Activated naive CD4-positive, alpha-beta T cell treated with anti-CD3 and anti-CD28 coated beads, Interleukin-2, amount 10 ng/mL, durations not matched to agents 7 days and 5 days (primary cell): ENCODE data around the gene ZNF263.
A peak's percentile ranks its signal among the peaks of the same experiment; 100 is the strongest.

Source experiments
- CTCF ChIA-PET: fragments of 350-600 bp; sonication (Branson Sonifier 250); formaldehyde crosslinking; loops from one replicate; lab custom pipeline; 2021; ENCODE audit warnings: antibody characterized with exemption; lab: Charles Lee
- DNase-seq: peaks from one replicate; pipeline ENCODE4 v3.0.0-alpha.2; 2020
- H3K27ac Mint-ChIP-seq: one replicate; pipeline ENCODE4 v1.8.0; 2021; ENCODE audit warnings: mild to moderate bottlenecking, moderate library complexity, mixed read lengths
- H3K27me3 Mint-ChIP-seq: one replicate; pipeline ENCODE4 v1.8.0; 2021; ENCODE audit warnings: mild to moderate bottlenecking, mixed read lengths
- H3K36me3 Mint-ChIP-seq: one replicate; pipeline ENCODE4 v1.8.0; 2021; ENCODE audit warnings: mixed read lengths
- H3K4me1 Mint-ChIP-seq: one replicate; pipeline ENCODE4 v1.8.0; 2021; ENCODE audit warnings: mixed read lengths
- H3K4me3 Mint-ChIP-seq: one replicate; pipeline ENCODE4 v1.8.0; 2021; ENCODE audit warnings: mild to moderate bottlenecking, moderate library complexity, mixed read lengths
- H3K9me3 Mint-ChIP-seq: one replicate; pipeline ENCODE4 v1.8.0; 2021; ENCODE audit warnings: mixed read lengths

The ZNF263 gene

DNA sequence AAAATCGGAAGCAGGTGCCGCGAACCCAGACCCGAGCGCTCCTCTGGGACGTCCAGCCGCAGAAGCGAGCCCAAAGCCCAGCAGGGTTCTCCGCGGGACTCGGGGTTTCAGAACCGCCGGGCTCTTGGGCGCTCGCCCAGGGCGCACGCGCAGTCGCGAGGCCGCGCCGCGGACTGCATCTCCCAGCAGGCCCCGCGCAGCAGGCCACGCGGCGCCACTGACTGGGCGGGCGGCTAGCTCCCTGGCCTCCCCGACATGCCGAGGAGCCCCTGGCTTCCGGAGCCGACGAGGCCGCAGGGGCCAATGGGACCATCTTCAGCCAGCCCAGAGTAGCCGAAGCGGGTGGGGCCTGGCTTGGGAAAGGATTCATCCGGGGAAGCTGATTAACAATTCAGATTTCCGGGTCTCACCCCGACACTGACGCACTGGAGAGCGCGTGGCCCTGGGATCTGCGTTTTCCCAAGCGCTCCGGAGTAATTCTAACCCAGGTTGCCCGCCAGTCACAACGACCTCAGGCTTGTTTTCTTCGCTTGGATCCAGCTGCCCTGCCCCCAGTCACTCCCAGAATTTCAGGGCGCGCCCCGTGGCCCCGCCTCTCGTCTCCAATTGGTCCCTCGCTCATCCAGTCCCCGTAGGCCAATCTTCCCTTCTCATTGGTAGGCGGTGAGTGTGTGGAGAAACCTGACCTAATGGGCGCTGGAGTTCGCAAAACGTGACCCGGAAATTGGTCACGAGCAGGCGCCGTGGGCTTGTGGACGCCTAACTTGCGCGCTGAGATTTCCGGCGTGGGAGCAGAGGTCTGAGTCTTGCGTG is at the start of gene ZNF263:
ZNF263 (plus strand) TSS at position 762 of the 813 bp plus-strand sequence. CDS start 328 bp downstream, outside the sequence.
- Mint-ChIP-seq H3K27ac (peak within 1 kb of the TSS; percentile 100), H3K27me3 (peaks cover 15% of the 10 kb centered on the region), H3K36me3 (peaks cover 43% of the 10 kb centered on the region), H3K4me3 (peak within 1 kb of the TSS; percentile 91), H3K4me1 (peaks cover 31% of the 10 kb centered on the region), H3K9me3 (peaks cover 31% of the 10 kb centered on the region)
- DNase-seq = peak; percentile 96
- CTCF ChIA-PET = interaction anchor here (0.9 to 1.9 kb wide), 3 partner anchors 16 to 249 kb away, joined by 3 to 6 read pairs (median 4); no protein-coding TSS in a partner anchor

DNA sequence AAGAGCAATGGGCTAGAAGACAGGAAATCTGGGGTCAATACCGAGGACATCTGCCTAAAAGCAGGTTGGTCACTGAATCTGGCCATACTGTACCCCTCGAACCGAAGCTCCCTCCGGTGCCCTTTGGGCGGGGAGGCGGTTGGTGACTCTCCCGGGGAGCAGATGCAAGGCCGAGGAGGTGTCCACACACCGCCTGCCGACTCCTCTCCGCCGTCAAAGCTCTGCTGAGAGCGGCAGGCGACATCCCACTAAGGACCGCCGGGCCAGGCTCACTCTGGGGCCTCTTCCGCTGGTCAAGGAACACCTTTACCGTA is 48.8 kb upstream of the ZNF263 start:
- Mint-ChIP-seq H3K27me3 (peaks cover 9% of the 10 kb centered on the region), H3K27ac (peak overlapping the region; percentile 95), H3K36me3 (peaks cover 50% of the 10 kb centered on the region), H3K4me1 (peaks cover 43% of the 10 kb centered on the region), H3K4me3 (peak overlapping the region; percentile 91), H3K9me3 (peaks cover 37% of the 10 kb centered on the region)
- CTCF ChIA-PET = no interaction called here
- no peak for DNase-seq

- Mint-ChIP-seq H3K4me1 (peaks cover 43% of the 10 kb centered on the region), H3K9me3 (peaks cover 35% of the 10 kb centered on the region), H3K36me3 (peaks cover 47% of the 10 kb centered on the region), H3K27me3 (peaks cover 9% of the 10 kb centered on the region), H3K4me3 (peak within 1 kb of the TSS; percentile 91), H3K27ac (peak within 1 kb of the TSS; percentile 95)
- DNase-seq = peak; percentile 97
- CTCF ChIA-PET = no interaction called here
Observed at GRCh38 chr16:3234857-3235561, 48.3 kb upstream of the ZNF263 start, which contains the start of gene ZNF200. TSS of gene ZNF200 (minus strand) at chr16:3235158. CDS start at chr16:3233755, 1,403 bp downstream.

GRCh38 chr16:3235856-3236669 is 47.2 kb upstream of the ZNF263 start:
- CTCF ChIA-PET = no interaction called here
- Mint-ChIP-seq H3K9me3 (peaks cover 26% of the 10 kb centered on the region), H3K27me3 (peaks cover 9% of the 10 kb centered on the region), H3K4me3 (peak overlapping the region; percentile 69), H3K36me3 (peaks cover 37% of the 10 kb centered on the region), H3K4me1 (peaks cover 43% of the 10 kb centered on the region), H3K27ac (peak overlapping the region; percentile 91)
- DNase-seq = peak; percentile 72

DNA sequence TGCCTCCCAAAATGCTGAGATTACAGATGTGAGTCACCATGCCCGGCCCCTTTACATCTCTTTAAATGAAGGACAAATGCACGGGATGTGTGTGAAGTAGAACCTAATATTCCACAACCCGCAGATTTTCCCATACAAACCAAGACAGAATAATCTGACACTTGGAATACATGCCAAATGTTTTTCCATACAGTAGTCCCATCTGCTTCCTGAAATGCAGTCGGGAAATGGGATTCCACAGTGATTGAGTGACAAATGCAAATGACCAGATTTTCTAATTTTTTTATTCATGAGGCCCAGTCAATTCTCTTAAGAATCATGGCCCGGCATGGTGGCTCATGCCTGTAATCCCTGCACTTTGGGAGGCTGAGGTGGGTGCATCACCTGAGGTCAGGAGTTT is 41.5 kb upstream of the ZNF263 start:
- peaks cover 2% of the 10 kb centered on the region for H3K36me3 Mint-ChIP-seq
- peaks cover 8% of the 10 kb centered on the region for H3K27me3 Mint-ChIP-seq
- H3K9me3 Mint-ChIP-seq = peaks cover 6% of the 10 kb centered on the region
- H3K27ac Mint-ChIP-seq = no peak overlapping the region
- no peaks in the 10 kb centered on the region for H3K4me1 Mint-ChIP-seq
- H3K4me3 Mint-ChIP-seq = no peak overlapping the region
- CTCF ChIA-PET = no interaction called here
- DNase-seq = no peak

DNA sequence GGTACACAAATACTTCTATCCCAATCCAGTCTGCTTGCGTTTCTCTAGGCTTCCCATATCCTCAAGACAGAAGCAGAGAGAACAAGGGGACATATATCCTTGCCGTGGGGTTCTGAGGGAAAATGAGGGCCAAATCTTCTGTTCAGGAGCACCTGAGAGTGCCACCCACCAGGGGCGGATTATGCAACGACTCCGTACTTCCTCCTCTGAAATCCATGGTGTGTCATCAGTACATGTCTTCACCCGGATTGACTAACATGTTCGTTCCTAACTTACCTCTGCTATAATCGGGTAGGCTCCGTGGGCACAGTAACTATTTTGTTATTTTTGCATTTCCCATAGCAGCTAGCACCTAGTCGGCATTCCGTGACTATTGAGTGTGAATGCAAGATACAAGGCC is 40.6 kb upstream of the ZNF263 start:
- CTCF ChIA-PET = no interaction called here
- Mint-ChIP-seq H3K27ac (no peak overlapping the region), H3K36me3 (no peaks in the 10 kb centered on the region), H3K9me3 (peaks cover 4% of the 10 kb centered on the region), H3K27me3 (peaks cover 8% of the 10 kb centered on the region), H3K4me3 (no peak overlapping the region), H3K4me1 (no peaks in the 10 kb centered on the region)
- DNase-seq = no peak

DNA sequence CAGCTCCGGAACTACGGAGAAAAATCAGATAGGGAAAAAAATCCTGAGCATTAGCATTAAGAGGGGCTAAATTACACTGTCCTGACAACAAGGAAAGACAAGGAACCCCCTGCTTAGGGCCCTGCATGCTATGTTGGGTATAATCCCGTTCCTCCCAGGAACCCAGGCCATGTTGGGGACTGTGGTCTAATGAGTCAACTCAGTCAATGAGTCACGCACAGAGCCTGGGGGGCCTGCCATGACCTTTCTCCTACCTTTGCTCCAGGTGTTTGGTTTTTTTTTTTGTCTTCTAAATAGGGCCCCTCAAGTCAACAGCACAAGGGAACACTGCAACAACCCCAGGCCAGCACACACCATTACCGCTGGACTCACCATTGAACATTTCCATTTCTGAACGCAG is 39.4 kb upstream of the ZNF263 start:
- CTCF ChIA-PET = no interaction called here
- DNase-seq = no peak
- Mint-ChIP-seq H3K4me3 (no peak overlapping the region), H3K9me3 (peaks cover 4% of the 10 kb centered on the region), H3K27ac (no peak overlapping the region), H3K4me1 (no peaks in the 10 kb centered on the region), H3K36me3 (no peaks in the 10 kb centered on the region), H3K27me3 (peaks cover 18% of the 10 kb centered on the region)

DNA sequence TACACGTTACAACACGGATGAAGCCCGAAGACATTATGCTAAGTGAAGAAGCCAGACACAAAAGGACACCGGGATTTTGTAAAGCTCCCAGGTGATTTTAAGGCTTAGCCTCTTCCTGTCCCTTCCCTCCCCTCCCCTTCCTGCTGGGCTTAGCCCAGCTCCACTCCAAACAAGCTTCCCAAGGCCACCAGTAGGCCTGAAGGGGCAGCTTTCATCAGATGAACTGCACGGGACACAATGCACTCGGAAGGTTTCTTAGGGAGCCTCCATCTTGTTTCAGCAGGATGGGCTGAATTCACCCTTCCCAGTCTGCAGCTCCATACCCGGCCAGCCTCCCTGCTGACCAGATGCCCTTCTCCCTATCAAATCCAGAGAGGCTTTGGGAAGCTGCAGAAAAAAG is 37.3 kb upstream of the ZNF263 start:
- Mint-ChIP-seq H3K9me3 (peaks cover 4% of the 10 kb centered on the region), H3K4me1 (no peaks in the 10 kb centered on the region), H3K27me3 (peaks cover 28% of the 10 kb centered on the region), H3K4me3 (no peak overlapping the region), H3K27ac (no peak overlapping the region), H3K36me3 (no peaks in the 10 kb centered on the region)
- DNase-seq = no peak
- CTCF ChIA-PET = no interaction called here

- H3K27me3 Mint-ChIP-seq = peaks cover 32% of the 10 kb centered on the region
- H3K36me3 Mint-ChIP-seq = no peaks in the 10 kb centered on the region
- no peak overlapping the region for H3K27ac Mint-ChIP-seq
- H3K4me3 Mint-ChIP-seq = no peak overlapping the region
- H3K9me3 Mint-ChIP-seq = peaks cover 4% of the 10 kb centered on the region
- CTCF ChIA-PET = no interaction called here
- no peak for DNase-seq
- no peaks in the 10 kb centered on the region for H3K4me1 Mint-ChIP-seq
Observed at GRCh38 chr16:3246876-3247275, 36.4 kb upstream of the ZNF263 start.

GRCh38 chr16:3248596-3248995 is 34.7 kb upstream of the ZNF263 start:
- H3K27me3 Mint-ChIP-seq = peaks cover 38% of the 10 kb centered on the region
- DNase-seq = no peak
- peaks cover 4% of the 10 kb centered on the region for H3K9me3 Mint-ChIP-seq
- H3K36me3 Mint-ChIP-seq = no peaks in the 10 kb centered on the region
- CTCF ChIA-PET = no interaction called here
- no peak overlapping the region for H3K27ac Mint-ChIP-seq
- no peak overlapping the region for H3K4me3 Mint-ChIP-seq
- H3K4me1 Mint-ChIP-seq = no peaks in the 10 kb centered on the region

DNA sequence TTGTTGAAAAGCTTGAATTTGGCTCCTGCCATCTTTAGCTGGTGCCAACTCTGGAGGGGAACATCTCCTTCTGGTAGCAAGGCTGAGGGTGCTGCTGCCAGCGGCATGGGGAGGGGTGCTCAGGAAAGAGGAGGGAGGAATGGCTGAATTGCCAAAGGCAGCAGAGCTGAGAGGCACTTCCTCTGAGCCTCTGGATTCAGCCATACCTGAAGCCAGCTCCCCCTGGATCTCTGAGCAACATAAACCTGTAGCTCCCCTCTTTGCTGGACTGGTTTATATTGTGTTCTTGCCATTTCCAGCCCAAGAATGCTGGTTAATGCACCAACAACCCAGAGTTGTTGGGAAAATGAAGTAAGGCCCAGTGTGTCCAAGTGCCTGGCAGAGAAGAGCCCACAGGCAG is 34.3 kb upstream of the ZNF263 start:
- Mint-ChIP-seq H3K4me1 (no peaks in the 10 kb centered on the region), H3K27me3 (peaks cover 38% of the 10 kb centered on the region), H3K36me3 (no peaks in the 10 kb centered on the region), H3K27ac (no peak overlapping the region), H3K9me3 (peaks cover 3% of the 10 kb centered on the region), H3K4me3 (no peak overlapping the region)
- no peak for DNase-seq
- CTCF ChIA-PET = no interaction called here

DNA sequence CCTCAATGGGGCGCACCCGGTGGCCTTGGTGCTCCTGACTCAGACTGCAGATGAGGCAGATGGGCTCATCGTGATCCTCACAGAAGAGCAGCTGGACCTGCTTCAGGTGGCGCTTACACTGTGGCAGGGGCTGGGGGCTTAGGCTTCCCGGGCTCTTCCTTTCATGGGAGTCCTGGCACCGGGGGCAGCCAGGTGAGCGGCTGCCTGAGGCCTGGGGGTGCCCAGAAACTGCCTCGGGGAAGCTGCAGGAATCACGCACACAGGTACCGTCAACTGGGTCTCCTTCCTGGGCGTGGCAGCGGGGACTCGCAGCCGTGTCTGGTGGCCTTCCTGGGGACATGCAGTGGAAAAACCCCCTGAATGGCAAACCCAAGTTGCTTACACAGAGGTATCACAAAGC is 33.8 kb upstream of the ZNF263 start:
- Mint-ChIP-seq H3K36me3 (no peaks in the 10 kb centered on the region), H3K27ac (no peak overlapping the region), H3K4me1 (no peaks in the 10 kb centered on the region), H3K27me3 (peaks cover 38% of the 10 kb centered on the region), H3K4me3 (no peak overlapping the region), H3K9me3 (peaks cover 2% of the 10 kb centered on the region)
- DNase-seq = no peak
- CTCF ChIA-PET = no interaction called here

GRCh38 chr16:3252967-3253366 is 30.3 kb upstream of the ZNF263 start:
- H3K27me3 Mint-ChIP-seq = peaks cover 41% of the 10 kb centered on the region
- CTCF ChIA-PET = no interaction called here
- no peaks in the 10 kb centered on the region for H3K4me1 Mint-ChIP-seq
- H3K36me3 Mint-ChIP-seq = no peaks in the 10 kb centered on the region
- H3K4me3 Mint-ChIP-seq = no peak overlapping the region
- peaks cover 2% of the 10 kb centered on the region for H3K9me3 Mint-ChIP-seq
- no peak for DNase-seq
- H3K27ac Mint-ChIP-seq = no peak overlapping the region

DNA sequence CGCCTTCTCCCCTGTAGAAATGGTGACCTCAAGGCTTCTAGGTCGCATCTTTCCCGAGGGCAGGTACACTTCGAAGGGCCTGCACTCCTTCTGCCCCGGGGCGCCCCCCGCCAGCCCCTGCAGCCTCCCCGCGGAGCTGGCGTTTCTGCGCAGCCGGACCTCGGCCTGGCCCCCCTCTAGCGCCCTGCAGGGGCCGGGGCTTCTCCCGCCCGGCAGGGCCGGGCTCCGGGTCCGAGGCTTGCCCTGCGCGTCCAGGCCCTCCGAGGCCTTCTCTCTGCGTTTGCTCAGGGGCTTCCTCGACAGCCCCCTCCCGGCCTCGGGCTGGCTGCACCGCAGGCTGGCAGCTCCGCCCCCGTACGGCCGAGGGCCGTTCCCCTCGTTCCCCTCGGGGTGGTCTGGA is 29.0 kb upstream of the ZNF263 start:
- Mint-ChIP-seq H3K9me3 (peaks cover 2% of the 10 kb centered on the region), H3K27me3 (peaks cover 33% of the 10 kb centered on the region), H3K36me3 (no peaks in the 10 kb centered on the region), H3K4me1 (no peaks in the 10 kb centered on the region), H3K4me3 (no peak overlapping the region), H3K27ac (no peak overlapping the region)
- CTCF ChIA-PET = interaction anchor here (1.2 kb wide), 1 partner anchor 13 kb away, joined by 3 read pairs; no protein-coding TSS in a partner anchor
- no peak for DNase-seq
